NCI-H510A treated with DMSO at 0.1 percent for 48 hours (cell line): ENCODE measurements around the gene INF2.

Experiments used
- DNase-seq: peaks from one replicate; lab custom pipeline; 2025; lab: John Stamatoyannopoulos, UW

The INF2 gene

DNA sequence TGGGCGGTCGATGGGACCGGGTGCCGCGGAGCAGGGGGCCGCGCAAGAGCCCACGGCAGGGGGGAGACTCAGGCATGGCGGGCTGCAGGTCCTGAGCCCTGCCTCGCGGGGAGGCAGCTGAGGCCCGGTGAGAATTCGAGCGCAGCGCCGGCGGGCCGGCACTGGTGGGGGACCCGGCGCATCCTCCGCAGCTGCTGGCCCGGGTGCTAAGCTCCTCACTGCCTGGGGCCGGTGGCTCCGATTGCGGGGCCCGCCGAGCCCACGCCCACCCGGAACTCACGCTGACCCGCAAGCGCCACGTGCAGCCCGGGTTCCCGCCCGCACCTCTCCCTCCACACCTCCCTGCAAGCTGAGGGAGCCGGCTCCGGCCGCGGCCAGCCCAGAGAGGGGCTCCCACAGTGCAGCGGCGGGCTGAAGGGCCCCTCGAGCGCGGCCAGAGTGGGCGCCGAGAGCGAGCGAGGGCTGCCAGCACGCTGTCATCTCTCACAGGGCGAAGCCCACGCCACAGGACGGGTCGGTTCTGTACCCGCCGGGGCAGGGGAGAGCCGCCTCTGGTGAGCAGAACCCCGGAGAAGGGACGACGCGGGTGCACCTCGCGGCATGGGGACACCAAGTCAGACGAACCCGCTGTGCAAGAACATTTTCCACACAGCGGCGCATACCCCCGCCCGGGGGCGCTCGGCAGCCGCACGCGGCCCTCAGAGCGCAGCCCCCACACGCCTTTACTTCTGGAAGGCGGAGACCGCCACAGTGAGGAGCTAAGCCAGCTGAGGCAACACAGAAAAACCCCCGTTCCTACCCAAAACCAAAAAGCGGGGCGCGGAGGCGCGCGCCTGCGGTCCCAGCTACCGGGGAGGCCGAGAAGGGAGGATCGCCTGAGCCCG lies 62.4 kb downstream of the INF2 start:
- peak; percentile 51 for DNase-seq

DNA sequence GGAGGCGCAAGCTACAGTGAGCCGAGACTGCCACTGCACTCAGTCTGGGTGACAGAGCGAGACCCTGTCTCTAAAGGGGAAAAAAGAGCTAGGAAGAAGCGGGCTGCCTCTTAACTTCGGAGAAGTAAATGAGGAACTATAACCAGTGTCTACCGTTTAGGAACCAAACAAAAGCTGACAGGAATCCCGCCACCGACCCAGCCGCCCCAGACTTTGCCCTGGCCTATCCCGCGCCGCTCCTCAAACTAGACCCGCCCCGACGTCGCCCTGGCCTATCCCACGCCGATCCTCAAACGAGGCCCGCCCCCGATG lies 63.0 kb downstream of the INF2 start:
- DNase-seq, result no peak

DNA sequence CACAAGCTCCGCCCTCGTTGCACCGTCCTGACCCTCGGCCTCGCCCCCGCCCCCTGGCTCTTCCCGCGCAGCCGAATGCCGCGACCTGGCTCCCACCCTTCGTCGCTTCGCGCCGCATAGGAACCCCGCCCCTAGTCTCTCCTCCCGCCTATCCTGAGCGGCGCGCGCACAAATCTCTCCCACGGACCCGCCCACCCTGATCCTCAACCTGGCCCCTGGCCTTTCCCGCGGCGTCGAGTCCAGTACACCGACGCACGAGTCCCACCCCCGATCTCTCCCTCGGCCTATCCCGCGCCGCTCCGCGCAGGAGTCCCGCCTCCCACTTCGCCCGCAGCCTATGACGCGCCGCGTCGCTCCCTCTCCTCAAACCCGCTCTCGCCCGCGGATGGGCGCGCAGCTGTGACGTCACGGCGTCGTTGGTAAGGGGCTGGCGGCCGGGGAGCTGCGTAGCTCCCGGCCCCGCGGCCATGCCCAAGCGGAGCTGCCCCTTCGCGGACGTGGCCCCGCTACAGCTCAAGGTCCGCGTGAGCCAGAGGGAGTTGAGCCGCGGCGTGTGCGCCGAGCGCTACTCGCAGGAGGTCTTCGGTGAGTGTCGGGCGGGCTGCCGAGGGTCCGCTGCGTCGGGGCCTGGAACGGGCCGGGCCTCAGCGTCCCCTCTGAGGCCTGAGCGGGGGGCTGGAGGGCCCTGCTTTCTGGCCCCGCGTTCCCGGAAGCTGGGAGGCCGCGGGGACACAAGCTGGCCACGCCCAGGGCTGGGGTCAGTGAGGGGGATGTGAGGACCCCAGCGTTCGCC lies 63.5 kb downstream of the INF2 start, which contains the start of gene SIVA1:
TSS of gene SIVA1 (plus strand) at position 413 of the 793 bp plus-strand sequence. CDS start at position 468, 55 bp downstream.
- peak; percentile 98 for DNase-seq

DNA sequence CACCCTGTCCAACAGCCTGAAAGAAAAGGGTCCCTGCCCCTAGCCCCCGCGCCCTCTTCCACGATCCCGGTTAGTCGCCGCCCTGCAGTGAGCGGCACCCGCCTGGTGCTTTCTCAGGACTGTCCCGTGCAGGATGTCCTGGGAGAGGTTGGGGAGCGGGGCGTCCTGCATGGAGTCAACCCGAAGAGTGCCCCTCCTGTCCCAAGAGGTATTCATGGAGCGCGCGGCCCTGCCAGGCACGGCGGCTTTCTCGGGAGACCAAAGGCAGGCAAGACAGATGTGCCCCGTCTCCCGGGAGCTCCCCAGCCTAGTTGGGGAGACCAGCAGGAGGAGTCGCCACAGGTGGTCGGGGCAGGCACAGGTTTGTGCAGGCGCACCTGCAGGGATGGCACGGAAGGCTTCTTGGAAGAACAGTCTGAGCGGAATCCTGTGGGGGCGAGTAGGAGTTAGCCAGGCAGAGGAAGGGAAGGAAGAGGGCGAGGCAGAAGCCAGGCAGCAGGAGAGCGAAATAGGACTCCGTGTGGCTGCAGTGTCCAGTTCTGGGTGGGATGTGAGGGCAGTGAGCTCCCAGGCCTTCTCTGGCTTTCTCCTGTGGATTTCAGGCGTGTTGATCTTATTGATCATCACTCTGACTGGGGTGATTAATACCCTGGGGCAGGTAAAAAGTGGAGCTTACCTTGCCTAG lies 64.3 kb downstream of the INF2 start:
- no peak for DNase-seq

DNA sequence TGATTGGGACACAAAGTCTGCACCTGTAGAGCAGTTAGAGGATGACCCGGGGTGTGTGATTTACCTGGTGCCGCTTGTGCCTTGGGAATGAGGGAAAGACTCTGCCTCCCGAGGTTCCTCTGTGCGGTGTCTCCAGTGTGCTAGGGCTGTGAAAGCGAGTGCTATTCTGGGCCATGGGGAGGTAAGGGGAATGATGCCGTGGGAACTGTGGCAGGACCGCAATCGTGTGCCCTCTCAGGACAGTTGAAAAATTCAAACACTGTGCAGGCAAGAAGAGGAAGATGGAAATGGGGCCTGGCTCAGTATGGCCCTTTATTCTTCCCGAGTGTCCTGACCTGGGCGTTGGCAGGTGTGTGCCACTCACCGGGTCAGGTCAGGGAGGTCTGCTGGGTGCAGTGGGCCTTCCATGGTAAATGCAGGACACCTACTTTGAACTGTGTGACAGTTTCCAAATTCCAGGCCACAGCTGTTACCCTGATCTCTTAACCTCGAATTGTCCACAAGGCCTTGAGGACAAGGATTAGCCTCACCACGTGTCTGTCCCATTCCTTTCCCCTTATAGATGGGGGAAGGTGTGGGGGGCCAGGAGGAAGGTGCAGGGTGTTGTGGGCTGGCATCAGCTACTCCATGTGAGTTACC lies 64.9 kb downstream of the INF2 start:
- no peak for DNase-seq

DNA sequence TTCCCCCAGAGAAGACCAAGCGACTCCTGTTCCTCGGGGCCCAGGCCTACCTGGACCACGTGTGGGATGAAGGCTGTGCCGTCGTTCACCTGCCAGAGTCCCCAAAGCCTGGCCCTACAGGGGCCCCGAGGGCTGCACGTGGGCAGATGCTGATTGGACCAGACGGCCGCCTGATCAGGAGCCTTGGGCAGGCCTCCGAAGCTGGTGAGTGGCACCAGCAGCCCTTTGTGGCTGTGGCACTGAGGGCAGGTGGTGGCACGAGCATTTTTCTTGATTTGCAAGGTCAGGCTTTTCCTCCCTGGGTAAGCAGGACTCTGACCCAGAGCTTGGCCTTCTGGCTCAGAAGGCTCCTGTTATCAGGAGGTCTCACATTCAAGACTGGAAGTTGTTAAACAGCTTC lies 66.2 kb downstream of the INF2 start:
- no peak for DNase-seq

DNA sequence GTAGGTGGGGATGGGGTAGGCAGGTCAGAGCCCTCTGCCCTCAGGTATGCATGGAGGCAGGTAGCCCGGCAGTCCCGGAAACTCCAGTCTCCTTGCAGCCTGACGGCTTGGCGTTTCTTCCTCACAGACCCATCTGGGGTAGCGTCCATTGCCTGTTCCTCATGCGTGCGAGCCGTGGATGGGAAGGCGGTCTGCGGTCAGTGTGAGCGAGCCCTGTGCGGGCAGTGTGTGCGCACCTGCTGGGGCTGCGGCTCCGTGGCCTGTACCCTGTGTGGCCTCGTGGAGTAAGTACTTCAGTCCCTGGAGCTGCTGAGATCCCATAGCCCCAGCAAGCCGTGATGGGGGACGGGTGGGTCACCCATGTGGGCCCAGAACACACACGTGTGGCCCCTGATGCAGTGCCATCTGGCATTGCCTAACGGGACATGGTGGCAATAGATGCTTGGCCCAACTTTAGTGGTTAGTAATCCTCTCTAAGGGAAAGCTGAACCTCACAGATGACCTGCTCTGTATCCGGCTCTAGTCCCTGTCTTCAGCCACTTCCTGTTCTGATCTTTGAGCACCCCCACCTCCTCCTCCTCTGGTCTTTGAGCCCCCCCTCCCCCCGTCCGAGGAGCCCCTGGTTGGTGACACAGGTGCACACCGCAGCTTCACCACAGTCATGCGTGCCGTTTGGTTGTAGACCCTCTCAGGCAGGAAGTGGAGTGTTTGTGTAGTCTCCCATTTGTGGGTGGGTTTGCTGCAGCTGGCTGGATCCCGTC lies 67.2 kb downstream of the INF2 start:
- no peak for DNase-seq

DNA sequence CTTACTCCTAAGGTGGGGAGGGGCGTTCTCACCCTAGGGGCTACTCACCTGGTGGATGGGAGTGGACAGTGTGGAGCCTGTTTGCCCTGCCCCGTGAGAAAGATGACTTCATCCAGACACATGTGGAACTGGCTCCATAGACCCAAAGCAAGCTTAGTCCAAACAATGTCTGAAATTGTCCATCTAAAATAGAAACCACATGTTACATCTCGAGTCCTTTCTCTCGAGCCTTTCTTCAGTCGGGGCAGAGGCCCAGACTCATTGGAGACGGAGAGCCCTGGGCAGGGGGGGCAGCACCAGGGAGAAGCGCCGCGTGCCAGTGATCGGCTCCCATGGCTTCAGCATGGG lies 67.8 kb downstream of the INF2 start:
- no peak for DNase-seq

DNA sequence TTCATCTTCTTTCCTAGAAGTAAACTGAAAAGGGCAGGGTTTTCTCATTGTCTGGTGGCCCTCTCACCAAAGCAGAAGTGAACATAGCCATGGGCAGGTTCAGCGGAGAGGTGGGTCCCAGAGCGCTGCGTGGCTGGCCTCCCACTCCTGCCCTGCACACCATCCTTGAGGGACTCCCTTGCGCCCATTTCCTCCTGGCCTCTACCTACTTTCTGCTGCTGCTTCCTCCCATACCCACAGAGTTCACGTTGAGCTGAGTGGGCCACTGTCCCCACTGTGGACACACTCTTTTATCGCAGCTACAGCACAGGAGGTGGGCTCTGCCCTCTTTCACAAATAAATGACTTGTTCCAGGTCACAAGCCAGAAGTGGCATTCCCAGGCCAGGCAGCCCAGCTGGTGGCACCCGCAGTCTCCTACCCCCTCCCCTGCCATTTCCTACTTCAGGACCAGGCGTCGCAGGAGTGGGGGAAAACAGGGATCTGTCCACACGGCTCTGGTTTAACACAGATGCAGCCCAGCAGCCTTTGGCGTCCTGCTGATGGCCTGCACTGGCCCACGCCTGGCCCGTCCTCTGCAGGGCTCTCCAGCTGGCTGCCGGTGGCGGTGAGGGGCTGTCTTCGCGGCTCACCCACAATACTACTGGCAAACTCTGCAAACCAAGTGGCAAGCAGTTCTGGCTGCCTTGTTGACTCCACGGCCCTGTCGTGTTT lies 68.4 kb downstream of the INF2 start:
- no peak for DNase-seq

DNA sequence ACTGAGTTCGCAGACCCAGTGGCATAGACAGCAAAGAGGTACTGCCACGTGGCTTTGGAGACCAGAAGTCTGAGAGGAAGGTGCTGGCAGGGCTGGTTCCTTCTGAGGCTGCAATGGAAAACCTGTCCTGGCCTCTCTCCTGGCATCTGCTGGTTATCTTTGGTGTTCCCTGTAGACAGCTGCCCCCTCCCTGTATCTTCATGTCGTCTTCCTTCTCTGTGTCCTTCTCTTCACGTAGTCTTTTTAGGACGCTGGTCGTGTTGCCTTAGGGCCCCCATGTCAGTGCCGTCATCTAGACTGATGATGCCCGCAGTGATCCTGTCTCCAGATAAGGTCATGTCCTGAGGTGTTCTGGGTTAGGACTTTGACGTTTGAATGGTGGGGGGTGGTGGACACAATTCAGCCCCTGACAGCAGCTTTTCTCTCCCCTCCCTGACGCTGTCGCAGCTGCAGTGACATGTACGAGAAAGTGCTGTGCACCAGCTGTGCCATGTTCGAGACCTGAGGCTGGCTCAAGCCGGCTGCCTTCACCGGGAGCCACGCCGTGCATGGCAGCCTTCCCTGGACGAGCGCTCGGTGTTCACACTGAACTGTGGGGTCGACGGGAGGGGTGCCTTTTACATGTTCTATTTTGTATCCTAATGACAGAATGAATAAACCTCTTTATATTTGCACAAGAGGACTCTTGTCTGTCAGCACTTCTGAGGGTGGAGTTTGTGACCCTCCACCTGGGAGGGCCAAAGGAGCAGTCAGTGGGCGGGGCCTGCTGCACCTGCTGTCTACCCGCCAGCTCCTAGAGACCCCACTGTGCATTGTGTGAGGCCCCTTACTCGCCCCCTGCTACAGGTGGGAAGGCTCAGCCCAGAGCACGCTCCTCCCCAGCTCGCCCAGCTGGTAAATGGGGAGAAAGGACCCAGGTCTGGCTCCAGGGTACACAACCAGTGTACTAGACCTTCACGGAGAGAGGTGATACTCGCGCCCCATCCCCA lies 69.9 kb downstream of the INF2 start:
- no peak for DNase-seq

DNA sequence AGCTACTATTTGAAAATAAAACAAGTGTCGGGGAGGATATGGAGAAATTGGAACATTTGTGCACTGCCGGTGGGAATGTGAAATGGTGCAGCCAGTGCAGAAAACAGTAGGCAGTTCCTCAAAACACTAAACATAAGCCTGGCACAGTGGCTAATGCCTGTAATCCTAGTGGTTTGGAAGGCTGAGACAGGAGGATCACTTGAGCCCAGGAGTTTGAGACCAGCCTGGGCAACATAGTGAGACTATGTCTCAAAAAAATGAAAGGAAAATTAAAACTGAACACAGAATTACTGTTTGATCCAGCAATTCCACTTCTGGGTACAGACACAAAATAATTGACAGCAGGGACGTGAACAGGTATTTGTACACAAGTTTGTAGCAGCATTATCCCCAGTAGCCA lies 76.1 kb downstream of the INF2 start:
- no peak for DNase-seq

DNA sequence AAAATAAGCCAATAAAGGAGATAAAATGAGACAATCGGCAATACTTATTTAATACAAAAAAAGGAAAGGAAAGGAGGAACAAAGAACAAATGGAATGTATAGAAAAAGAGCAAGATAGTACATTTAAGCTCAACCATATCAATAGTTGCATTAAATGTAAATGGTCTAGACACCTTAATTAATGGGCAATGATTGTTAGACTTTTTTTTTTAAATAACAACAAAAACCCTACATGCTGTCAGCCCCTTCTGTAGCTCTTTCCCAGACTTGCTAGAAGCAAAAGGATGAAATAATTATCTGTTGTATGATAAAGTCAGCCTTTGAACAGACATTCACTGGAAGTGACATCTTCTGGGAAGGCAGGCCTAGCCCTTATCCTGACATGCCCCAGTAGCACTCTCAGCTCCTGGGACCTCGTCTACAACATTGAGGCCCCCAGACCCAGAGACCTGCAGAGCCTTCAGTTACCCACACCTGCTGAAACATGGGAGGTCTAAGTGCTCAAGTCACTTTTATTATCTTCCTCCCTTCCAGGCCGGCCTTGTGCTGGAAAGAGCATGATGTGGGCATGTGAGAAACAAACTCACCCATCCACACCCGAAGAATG lies 76.9 kb downstream of the INF2 start:
- DNase-seq, result no peak

DNA sequence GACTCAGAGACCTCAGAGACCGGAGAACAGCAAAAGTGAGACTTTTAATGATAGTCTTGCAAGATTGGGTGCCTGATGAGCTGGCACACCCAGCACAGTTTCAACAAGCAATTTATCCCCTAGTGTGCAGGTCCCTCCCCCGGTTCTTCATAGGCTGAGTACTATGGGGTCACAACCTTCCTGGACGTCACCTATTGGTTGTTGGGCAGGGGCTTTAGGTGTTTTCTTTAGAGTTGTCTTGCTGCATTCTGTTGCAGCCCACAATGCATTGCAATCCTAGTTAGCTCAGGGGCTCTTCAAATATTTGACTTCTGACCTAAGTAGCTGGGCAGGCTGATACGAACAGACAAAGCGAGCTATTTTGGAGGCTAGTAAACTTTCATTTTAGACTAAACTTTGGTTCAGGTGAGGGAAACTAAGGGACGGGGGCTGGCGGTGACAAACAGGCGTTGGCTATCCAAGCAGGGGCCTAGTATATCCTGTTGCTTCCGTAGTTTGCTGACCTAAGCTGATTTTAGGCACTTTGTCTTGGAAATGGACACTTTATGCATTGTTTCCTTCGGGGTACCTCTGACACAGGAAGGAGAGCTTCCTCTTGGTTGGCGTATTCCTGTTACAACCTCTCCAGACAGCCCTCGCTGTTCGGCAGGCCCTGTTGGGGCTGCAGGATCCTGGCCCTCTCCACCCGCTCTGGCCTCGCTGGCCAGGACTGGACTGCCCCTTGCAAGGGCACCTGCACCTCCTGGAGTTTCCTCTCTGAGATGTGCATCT lies 77.6 kb downstream of the INF2 start:
- DNase-seq, result no peak

DNA sequence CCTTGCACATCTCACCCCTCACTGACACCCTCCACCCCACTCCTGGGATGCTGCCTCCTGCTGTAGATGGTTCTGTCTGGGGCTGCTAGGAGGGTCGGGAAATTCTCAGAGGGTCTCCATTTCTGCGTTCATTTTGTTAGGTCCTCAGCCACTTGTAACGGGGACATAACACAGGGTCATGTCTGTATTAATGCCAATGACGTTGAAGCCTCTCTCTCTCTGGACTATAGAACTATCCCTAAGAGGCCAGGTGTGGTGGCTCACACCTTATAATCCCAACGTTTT lies 78.2 kb downstream of the INF2 start:
- no peak for DNase-seq

DNA sequence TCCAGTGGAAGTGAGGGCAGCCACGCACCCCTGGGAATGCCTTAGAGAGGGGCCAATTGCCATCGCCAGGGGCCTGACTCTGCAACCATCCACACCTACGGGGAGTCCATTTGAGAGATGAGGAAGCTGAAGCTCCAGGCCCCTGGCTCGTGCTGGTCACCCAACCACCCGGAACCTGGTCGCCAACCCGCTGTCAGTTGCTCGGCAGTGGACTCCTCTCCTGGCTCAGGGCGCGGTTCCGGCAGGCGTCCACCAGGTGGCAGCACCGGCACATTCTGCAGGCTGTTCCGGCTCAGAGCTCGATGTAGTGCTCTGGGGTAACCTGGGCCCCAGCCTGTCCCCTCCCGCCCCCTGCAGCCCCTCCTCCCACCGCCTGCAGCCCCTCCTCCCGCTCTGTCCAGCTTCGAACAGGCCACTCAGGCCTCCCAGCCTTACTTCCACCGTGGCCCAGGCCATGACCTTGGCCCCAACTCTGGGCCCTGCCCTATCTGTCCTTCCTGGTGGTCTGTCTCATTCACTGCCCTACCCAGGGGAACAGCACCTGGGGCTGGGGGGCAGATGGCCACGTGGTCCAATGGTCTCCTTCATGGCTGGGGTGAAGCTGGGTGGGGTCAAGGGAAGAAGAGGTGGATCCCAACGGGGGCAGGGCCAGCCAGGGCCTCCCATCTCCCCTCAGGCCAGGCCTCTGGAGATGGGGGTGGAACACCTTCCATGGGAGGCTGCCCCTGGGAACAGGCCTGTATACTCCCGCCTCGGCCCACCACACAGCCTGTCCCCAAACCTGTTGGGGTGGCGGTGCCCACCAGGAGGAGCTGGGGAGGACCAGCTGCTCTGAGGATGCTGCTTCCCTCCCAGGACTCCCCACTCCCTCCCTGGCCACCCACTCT lies 79.3 kb downstream of the INF2 start:
- DNase-seq, result peak; percentile 83

DNA sequence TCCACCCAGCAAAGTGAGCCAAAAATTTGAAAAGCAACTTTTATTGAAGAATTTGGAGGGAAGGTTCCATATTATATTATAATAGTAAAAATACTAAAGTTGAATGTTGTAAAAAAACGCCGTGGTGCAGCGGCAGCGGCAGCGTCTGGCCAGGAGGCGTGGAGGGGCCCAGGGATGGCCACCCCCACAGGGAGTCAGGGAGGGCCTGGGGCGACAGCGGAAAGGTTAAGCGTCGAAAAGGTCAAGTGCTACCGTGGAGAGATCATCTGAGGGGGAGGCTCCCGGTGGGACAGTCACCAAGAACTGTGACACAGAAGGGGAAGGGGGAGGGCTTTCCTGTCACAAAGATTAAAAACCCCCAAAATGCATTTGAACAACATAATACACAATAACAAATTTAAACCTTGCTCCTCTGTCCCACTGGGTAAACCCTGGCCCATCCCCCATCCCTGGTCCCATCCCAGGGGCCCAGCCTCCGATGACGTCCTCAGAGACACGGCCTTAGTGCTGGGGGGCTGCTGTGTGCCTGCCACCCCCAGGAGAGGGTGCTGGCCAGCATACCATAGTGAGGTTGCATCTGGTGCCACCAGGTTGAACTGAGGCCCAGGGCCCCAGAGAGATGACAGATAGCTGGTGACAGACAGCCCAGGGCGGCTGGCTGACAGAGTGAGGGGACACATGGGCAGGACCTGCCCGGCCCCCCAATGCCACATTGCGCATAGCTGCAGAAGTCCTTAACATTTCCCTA lies 80.1 kb downstream of the INF2 start:
- no peak for DNase-seq

DNA sequence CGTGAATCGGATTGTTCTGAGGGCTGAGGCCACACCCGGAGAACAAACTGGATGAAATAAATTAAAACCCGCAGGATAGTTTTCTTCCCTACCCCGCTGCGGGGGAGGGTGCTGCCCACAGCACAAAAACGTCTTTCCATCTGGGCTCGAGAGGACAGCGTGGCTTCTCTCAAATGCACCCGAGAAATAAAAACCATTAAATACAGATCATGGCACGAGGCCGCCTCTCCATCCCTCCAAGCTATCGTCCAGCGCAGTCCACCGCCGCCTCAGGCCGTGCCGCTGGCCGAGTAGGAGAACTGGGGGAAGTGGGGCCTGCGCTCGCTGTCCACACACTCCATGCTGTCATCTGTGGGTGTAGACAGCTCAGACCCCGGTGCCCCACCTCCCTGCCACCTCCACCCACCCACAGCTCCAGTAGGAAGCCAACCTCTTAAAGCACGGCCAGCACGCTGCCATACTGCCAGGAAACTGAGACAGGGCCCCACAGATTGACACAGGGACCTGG lies 80.7 kb downstream of the INF2 start:
- no peak for DNase-seq
